HG02588 (cell line): ENCODE measurements around the gene EPHB1.
"Not testable (repeated sequence)": the region's sequence is repeated elsewhere in the genome, so short reads cannot be mapped to it uniquely, and the experiment has no call there.

Source experiments
- ATAC-seq: cut with Tn5 transposase; IDR thresholded peaks from one replicate; pipeline ENCODE4 v1.9.1; 2021; ENCODE audit warnings: mild to moderate bottlenecking, moderate library complexity; ENCODE audit not compliant: unreplicated experiment

The EPHB1 gene

GRCh38 chr3:134934933-134935332 lies 139.9 kb downstream of the EPHB1 start:
- ATAC-seq = no peak

DNA sequence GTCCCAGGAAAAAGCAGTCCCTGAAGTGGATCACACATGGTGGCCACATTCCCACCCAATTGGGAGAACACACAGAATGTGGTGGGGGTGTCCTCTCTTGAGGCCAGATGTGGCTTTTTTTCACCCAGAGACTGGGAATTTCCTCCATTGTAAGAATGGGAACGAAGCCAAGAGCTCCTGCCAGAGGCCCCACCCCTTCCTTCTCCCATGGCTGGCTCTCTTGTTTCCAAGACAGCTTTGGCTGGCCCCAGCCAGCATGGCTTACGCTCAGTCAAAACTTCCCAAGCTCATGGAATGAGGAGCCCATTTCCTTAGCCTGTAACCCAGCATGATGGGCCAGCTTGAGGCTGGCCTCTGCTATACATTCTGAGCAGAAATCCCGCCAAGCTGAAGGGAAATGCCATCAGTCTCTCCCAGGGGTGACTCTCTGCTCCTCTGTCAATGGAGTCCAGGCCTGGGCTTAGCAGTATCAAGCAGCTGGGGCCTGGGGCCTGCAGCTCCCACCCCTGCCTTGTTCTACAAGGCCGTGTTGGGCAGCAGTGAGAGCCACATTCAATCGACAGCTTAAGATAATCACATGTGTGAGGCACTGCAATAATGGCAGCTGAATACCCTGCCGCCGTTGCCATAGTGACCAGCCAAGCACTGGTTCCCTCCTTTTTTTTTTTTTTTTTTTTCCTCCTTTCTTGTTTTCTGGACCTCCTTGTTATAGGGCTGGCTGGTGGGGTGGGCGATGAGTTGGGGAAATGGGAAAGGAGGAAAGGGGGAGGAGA lies 142.4 kb downstream of the EPHB1 start:
- ATAC-seq = no peak

- ATAC-seq = no peak
Observed at GRCh38 chr3:134938029-134938525, 143.0 kb downstream of the EPHB1 start.

DNA sequence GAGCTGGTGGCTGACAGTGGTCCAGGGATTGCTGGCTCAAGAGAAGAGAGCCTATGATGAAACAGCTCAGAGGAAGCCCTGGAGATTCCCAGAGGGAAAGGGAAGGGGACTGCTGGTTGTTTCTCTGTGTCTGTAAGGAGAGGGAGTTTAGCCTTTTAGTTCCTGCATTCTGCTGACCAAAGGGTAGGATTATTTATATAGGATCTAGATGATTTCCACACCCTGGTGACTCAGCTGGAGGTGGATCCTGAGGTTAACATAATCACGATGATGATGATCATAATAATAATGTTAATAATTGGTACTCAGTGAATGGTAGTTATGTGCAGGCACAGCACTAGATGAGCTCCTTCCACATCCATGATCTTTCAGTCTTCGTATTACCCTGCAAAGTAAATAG lies 144.9 kb downstream of the EPHB1 start:
- ATAC-seq = no peak

GRCh38 chr3:134941820-134942219 lies 146.8 kb downstream of the EPHB1 start:
- ATAC-seq = no peak

DNA sequence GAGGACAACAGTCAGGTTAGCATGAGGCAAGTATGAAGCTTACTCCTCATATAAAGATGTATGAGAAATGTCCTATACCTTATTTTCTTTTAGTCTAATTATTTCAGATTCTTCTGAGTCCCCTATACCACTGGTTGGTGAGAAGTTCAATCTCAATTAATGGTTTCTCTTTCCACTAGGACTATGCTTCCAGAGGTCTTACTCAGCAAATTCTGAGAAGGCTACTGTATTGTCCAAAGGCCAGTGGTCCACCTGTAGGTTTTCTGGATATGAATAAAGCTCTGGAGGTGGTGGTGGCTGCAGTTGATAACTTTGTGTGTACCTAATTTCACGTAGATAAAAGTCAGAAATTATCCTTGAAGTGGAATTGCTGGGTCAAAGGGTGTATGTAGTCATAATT lies 149.4 kb downstream of the EPHB1 start:
- ATAC-seq = no peak

- ATAC-seq = no peak
Observed at GRCh38 chr3:134949150-134949549, 154.1 kb downstream of the EPHB1 start.

DNA sequence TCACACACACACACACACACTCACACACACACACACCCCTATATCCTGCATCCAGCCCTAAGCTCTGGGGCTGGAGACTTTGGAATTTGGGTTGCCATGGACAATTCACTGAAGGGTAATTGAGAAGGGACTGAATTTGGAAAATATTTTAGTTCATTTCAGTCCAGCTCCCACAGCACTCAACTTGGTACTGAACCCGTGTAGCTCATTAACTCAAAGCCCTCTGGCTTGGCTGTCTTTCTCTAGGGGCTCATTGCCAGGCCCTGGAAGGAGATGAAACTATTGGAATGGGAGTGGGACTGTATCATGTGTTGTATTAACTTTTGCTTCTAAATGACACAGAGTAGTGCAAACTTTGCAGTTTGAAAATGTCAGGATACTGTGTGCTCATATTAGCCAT lies 157.3 kb downstream of the EPHB1 start:
- ATAC-seq = no peak

- peak; percentile 14 for ATAC-seq
Observed at GRCh38 chr3:134955874-134956273, 160.8 kb downstream of the EPHB1 start.

DNA sequence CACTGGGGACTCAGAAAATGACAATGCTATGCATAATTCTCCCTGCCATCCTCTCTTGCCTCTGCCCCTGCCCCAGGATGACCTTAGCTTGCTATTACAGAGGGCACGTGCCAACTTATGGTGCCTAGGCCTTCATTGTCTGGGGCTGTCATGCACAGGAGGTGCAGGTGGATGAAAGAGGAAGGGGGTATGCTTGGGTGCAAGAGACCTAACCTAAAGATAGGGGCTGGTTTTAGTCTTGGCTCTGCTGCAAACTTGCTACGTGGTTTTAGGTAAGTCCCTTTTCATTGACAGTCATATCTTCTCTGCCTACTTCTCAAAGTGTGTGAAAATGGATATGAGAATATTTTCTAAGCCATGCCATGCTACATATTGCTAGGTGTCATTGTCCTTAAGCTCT lies 161.3 kb downstream of the EPHB1 start:
- ATAC-seq = peak; percentile 77

DNA sequence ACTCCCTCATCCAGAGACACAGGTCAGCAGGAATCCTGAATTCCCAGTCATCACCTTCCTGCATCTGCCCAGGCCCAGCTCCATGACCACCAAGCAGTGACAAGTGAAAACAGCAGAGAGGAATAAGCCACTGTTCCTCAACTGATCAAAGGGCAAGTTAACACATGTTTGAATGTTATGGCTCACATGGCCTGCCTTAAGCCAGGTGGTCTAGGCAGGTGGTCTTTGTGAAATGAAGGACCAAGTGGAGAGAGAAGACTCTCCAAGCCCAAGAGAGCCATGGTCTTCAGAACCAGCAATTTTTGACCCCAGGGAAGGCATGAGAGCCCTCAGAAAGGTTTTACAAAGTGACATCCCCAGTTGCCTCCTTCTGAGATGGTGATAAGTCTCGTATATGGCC lies 161.8 kb downstream of the EPHB1 start:
- ATAC-seq = no peak

- ATAC-seq = no peak
Observed at GRCh38 chr3:134959516-134959915, 164.5 kb downstream of the EPHB1 start.

DNA sequence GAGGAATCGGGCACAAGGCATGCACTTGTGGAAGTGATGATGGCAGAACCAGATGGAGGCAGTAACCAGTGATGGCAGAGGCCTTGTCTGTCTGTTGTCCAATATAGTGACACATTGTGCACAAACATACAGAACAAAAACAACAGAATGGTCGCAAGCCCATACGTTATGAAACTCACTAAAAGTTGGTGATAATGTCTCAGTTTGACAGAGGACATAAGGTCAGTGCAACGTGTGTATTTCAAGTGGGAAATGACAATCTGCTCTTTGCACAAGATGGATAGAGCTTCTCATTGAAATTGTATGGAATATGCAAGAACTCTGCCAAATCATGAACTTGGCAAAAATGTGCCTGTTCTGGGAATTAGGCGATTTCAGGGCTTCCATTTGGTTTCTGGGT lies 169.2 kb downstream of the EPHB1 start:
- no peak for ATAC-seq

DNA sequence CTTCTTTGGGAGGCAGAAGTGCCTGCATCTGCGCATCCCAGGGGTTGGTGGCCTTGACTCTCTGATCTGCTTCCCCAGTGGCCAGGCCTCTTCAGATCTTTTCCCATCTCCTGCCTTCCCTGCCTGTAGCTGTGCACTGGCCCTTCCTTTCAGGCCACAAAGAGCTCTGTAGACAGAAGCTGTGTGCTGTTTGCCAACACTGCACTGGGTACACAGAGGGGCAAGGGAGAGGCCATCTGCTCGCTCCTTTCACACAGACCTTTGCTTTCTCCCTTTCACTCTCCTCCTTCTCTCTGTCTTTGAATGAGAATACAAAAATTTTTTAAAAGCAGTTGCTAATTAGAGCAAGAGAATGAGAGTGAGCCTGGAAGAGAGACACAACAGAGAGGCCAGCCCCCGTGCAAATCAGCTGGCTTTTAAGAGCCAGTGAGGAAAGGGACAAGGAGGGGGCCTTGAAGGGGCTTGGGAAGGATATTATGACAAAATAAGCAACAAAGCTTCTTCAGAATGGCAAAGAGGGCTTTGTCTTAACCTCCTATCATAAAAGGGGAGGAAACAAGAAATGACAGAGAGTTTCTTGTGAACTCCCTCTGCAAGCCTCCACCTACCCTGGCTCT lies 170.9 kb downstream of the EPHB1 start:
- no peak for ATAC-seq

GRCh38 chr3:134970895-134971294 lies 175.8 kb downstream of the EPHB1 start:
- ATAC-seq = no peak

DNA sequence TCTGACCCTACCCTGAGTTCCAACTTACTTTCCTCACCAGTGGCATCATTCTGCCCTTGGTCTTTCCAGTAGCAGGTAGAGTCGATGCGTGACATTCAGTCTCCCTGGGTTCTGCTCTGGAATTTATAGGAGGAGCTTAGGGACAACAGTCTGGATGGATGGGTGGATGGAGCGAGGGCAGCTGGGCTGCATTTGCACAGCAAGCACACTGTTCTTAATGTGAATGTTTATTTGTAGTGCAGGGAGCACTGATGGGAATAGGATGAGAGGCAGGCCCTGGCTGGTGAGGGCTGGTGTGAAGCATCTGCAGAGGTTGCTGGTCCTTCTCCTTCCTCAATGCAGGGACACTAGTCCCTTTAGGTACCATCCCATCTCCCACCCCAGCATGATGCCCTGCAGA lies 176.2 kb downstream of the EPHB1 start:
- ATAC-seq = no peak

DNA sequence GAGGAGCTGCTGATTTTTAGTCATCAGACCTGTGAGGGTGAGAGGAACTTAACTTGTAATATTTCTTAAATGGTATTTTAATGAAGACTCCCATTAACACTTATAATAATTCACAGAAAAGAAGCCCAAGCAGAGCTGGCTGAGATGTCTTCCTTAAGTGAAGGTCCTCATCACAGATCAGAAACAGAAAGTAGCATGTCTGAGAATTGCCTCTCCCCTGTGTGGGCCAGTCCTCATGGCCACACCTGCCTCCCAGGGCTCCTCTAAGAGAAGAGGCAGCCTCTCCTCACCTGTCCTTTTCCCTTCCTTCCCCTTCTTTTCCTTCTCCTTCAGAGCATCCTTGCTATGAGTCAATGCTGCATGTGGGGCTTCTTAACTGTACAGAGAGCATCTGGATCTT lies 176.8 kb downstream of the EPHB1 start:
- ATAC-seq = not testable (repeated sequence)

DNA sequence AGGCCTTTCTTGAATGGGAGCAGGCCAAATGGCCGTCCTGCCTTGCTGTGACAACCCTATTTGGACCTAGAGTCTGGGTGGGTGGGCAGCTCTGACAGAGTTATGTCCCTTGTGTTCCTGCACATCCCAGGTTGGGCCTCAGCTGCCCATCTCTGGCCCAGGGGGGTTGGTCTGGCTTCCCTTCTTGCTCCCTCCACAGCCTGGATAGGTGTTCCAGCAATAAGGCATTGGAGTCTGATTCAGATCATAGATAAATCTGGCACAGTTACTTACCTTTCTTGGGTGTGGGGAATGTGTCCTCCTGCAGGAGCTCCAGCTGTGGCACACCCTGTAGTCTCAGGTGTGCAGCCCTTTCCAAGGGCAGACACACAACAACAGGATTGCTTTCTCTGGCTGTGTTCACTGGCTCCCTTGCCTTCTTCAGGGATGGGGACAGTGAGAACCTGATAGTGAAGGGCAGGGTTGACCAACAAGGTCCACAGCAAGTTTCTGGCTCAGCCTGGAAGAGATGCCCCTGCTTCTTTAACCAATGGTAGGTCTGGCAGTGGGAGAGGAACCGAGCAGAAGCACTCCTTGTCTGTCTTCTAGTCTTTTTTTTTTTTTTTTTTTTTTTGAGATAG lies 177.9 kb downstream of the EPHB1 start:
- no peak for ATAC-seq

DNA sequence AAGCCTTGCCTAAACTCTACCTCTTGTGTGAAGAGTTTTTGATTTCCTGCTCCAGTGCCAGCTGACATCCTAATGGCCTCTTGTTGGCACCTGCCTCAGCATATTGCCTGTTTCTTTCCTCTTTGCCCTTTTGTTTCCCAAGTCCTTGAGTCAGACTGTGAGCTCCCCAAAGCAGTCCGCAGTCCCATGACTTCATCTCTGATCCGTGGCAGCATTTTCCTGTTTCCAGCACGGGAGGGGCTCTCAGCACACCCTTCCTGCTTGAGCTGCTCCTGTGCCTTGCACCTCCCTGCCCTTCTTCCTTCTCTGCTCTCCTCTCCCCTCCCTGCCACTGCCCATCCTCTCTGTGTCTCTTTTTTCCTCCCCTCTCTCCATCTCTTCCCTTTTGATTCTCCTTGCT lies 179.6 kb downstream of the EPHB1 start:
- ATAC-seq = no peak

- no peak for ATAC-seq
Observed at GRCh38 chr3:134976948-134977347, 181.9 kb downstream of the EPHB1 start.

DNA sequence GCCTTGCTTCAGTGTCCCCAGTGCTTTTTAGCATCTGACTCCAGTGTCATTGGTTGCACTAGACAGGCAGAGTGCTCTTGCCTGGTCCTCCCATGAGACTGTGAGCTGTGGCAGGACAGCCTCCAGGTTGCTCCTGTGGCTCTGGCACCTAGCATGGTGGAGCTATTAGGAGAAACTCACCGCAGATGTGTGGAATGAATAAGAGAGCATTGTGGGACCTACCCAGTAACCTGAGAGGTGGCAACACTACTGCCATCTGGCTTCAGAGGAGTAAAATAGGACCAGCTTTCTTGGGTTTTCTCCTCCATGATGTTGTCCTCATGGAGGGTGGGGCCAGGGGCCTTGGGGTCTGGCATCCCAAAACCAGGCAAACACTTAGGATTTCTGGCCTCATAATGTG lies 183.6 kb downstream of the EPHB1 start:
- ATAC-seq = no peak
